HG02571 (cell line): ENCODE measurements around the gene ACTR3.
"Not testable (repeated sequence)": the region's sequence is repeated elsewhere in the genome, so short reads cannot be mapped to it uniquely, and the experiment has no call there.

Experiments
- ATAC-seq: cut with Tn5 transposase; IDR thresholded peaks from one replicate; pipeline ENCODE4 v1.9.1; 2021; ENCODE audit warnings: mild to moderate bottlenecking, moderate library complexity; ENCODE audit not compliant: unreplicated experiment

Gene ACTR3

DNA sequence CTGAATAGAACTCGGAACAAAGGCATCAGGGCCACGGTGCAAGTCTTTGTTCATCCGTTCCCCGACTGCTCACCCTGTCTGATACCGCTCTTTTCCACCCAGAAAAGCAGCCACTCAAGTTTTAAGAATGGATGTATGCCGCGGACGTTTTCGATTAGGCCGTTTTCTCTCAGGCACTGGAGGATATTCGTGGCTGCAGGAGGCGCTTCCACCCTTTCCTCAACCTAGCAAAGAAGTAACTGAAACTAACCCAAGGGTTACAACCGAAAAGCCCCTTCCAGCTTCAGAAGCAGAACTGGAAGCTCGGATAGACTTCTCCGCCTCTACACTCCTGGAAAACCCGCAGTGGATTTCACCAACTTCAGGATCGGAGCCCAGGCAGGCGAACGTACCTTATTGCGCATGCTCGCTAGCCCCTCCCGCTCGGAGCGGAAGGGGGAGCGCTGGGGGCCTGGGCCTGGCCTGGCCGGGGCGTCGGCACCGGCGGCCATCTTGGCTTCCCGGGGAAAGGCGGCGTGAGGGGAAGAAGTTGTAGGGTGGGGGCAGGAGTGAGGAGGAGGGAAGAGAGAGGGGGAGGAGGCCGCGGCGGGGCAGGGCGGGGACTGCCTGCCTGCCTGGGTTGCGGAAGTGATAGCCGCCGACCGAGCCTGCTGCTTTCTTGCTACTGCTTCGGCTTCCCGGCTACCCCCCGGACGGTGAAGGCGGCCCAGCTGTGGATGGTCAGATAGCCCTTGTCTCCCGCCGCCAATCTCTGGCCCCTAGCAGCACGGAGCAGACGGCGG is at the start of gene ACTR3:
Gene ACTR3 (plus strand): TSS at position 619 of the 782 bp plus-strand sequence. CDS start 191 bp downstream, outside the sequence.
- ATAC-seq, result peak; percentile 53

GRCh38 chr2:113840518-113840917 is 49.4 kb upstream of the ACTR3 start:
- no peak for ATAC-seq

DNA sequence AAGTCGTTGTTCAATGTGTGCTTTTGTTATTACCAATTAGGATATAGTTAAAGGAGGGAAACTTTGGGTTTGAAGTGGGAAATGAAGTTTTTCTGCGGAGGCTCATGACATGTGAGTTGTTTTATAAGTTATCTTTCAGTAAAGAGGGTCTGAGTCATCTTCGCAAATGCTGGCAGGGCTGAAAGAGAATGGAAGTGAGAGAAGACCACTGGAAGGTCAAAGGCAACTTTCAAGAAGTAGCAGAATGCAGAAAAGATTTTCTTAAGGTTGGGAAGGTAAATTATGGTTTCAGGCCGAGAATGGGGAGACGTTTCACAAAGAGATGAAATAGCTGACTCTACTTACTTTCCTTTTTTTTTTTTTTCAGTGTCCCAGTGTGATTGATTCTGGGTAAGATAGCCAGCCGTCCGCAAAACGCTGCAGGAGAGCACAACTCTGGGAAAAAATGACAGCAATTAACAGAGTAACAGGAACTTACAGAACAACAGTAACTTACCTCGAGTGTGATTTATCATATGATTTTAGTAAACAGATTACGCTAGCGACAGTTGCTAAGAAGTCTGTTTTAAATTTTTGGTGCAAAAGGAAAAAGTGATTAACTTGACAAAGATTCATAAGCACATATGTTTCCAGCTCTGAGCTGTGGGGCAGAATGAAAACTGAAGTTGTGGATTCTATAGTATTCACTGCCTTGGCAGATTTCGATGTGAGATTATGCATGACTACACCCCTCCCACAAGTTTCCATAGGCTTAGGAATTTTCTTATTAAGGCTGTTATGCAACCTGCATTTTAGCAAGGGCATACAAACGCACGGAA is 46.8 kb upstream of the ACTR3 start:
- ATAC-seq, result no peak

DNA sequence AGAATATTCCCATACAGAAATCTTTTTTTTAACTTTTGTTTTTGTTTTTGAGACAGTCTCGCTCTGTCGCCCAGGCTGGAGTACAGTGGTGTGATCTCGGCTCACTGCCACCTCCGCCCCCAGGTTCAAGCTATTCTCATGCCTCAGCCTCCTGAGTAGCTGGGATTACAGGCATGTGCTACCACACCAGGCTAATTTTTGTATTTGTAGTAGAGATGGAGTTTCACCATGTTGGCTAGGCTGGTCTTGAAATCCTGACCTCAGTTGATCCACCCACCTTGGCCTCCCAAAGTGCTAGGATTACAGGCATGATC is 46.2 kb upstream of the ACTR3 start:
- ATAC-seq, result not testable (repeated sequence)

- ATAC-seq, result no peak
These were observed 44.6 kb upstream of the ACTR3 start for GRCh38 chr2:113845261-113845660.

DNA sequence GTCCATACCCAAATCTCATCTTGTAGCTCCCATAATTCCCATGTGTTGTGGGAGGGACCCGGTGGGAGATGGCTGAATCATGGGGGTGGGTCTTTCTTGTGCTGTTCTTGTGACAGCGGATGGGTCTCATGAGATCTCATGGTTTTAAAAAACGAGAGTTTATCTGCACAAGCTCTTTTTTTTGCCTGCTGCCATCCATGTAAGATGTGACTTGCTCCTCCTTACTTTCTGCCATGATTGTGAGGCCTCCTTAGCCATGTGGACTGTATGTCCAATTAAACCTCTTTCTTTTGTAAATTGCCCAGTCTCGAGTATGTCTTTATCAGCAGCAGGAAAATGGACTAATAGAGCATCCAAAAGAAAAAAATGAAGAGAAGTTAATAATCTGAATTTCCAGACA is 44.1 kb upstream of the ACTR3 start:
- ATAC-seq, result not testable (repeated sequence)

DNA sequence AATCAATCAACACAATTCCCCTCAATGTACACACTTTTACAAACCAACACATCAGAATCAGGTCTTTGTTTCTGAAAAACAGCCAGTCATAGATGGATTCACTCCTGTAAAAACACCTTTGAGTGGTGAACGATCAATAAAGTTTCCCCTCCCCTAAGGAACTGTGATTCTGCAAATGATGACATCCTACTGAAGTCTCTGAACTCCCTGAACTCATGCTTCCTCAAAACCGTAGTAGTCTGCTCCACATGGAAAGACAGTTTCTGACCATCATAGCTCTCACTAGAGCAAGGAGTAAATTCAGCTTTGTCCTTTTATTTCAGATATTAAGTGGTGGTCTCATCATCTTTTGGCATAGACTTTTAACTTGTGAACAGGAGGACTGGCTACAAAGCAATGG is 43.5 kb upstream of the ACTR3 start:
- no peak for ATAC-seq

DNA sequence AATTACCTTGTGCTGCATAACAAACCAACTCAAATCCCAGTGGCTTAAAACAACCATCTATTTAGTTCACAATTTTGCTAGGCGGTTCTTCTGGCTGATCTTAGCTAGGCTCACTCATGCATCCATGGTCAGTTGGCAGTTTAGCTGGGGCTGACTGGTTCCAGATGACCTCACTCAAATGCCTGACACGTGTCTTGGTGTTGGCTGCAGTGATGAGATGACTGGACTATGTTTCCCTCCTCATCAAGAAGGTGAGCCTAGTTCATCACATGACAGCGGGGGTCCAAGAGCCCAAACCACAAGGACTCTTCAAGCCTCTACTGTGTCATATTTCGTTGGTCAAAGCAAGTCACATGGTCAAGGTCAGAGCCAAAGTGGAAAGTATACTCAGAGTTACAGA is 42.7 kb upstream of the ACTR3 start:
- peak; percentile 66 for ATAC-seq

- no peak for ATAC-seq
These were observed 41.0 kb upstream of the ACTR3 start for GRCh38 chr2:113848758-113849415.

GRCh38 chr2:113850687-113851086 is 39.2 kb upstream of the ACTR3 start:
- ATAC-seq, result no peak

DNA sequence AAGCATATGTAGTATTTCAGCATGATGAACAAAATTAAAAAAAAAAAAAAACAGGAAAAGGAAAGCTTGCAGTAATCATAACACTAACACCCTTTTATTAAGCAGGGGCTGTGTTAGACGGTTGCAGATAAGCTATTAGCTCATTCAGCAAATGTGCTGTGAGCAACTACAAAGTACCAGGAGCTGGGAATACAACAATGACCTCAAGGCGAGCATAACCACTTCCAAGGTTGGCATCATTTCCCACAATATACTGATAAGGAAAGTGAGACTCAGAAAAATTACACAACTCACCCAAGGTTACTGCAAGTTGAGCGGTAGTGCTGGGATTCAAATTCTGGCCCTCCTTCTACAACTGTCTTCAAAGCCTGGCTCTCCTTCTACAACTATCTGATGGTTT is 38.2 kb upstream of the ACTR3 start:
- no peak for ATAC-seq

- ATAC-seq, result no peak
These were observed 35.7 kb upstream of the ACTR3 start for GRCh38 chr2:113854208-113854607.

DNA sequence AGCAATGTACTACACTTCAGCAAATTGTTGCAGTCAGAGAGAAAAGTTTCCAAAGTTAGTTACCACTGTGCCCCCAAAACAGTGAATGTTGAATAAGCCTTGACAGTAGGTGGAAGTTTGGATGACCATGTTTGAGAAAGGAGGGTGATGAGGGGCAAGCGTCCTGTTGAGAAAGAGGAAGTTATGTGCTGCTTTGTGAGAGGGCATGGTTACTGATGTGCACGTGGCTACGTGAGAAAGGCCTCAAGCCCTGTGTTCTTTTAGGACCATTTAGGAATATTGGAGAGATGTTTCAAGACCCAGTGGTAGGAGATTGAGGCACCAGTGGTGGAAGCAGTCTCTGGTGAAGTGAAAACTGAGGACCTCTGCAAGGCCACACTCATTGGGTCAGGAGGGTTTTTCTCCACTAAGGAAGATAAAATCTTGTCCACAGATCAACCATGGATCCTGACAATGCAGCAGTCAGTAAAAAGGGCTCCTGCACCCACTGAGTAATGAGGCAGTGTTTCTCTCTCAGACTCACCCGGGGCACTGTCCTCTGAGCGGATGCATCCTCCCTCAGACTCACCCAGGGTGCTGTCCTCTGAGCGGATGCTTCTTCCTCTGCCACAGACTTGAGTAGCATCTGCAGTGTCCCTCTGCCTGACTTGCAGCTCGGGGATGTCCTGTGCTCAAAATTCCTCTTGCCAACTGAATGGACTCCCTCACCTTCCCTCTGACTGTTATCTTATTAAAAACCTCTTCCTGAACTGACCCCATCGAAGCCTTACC is 34.7 kb upstream of the ACTR3 start:
- no peak for ATAC-seq

DNA sequence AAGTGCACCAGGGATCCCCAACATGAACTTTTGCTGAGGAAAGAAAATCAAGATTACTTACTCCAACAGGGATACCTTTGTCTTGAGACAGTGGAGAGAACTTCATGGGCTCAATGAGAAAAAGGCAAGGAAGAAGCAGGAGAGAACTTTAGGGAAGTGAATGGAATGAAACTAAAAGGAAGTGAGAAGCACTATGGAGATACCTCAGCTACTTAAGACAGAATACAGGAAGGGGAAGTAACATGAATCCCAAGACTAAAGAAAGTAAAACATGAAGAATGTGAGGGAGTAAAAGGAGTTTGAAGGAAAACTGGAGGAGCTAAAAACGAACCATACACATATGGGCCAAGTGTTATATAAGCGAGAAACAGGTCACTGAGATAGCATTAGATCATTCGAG is 32.4 kb upstream of the ACTR3 start:
- ATAC-seq, result no peak

- no peak for ATAC-seq
These were observed 31.1 kb upstream of the ACTR3 start for GRCh38 chr2:113858764-113859163.

DNA sequence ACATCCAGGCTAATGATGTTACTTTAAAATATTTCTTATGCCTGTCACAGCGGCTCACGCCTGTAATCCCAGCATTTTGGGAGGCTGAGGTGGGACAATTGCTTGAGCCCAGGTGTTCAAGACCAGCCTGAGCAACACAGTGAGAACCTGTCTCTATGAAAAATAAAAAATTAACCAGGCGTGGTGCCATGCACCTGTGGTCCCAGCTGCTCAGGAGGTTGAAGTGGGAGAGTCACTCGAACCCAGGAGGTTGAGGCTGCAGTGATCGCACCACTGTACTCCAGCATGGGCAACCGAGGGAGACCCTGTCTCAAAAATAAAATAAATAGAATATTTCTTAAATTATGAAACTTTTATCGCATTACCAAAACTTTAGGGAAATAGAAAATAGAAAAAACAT is 28.1 kb upstream of the ACTR3 start:
- no peak for ATAC-seq

GRCh38 chr2:113863144-113863543 is 26.7 kb upstream of the ACTR3 start:
- no peak for ATAC-seq

DNA sequence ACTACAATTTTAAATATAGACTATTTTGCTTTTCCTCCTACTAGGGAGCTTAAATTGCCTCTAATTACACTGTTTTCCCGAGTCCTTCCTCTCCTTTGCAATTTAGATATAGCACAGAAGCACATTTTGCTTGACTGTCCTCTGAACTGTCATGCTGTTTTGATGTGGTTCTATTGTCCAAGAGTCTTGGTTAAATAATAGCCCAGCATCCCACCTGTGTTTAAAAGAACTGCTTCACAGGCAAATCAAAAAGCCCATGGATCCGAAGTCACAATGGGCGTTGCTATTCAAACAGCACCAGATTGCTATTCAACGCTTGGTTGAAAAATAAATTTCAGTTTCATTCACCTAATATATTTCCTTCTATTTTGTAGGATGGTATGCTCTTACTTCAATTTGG is 22.3 kb upstream of the ACTR3 start:
- no peak for ATAC-seq

- no peak for ATAC-seq
These were observed 20.6 kb upstream of the ACTR3 start for GRCh38 chr2:113869253-113869652.

DNA sequence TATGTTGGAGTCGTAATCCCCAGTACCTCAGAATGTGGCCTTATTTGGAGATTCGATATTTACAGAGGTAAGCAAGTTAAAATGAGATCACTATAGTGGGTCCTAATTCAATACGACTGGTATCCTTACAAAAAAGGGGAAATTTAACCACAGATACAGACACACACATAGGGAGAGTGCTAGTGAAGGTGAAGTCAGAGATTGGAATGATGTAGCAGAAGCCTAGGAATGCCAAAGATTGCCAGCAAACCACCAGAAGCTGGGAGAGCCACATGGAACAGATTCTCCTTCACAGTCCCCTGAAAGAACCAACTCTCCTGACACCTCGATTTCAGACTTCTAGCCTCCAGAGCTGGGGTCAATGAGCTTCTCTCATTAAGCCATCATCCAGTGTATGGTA is 17.7 kb upstream of the ACTR3 start:
- ATAC-seq, result no peak

- ATAC-seq, result no peak
These were observed 16.0 kb upstream of the ACTR3 start for GRCh38 chr2:113873867-113874266.
